Activated CD8-positive, alpha-beta memory T cell treated with anti-CD3 and anti-CD28 coated beads, Interleukin-2, amount 10 ng/mL, durations not matched to agents 7 days and 5 days (primary cell): ENCODE results near the gene HOMER2. TPM values are rescaled to one million over a fixed set of nuclear protein-coding genes. Genes with fewer than 3 reads are reported as not detected.
"Not testable (repeated sequence)": the region's sequence is repeated elsewhere in the genome, so short reads cannot be mapped to it uniquely, and the experiment has no call there.

Experiments used
- ATAC-seq: fragments of 150-1000 bp; cut with Tn5 transposase; one replicate; pipeline ENCODE4 v1.10.0; 2021; ENCODE audit warnings: moderate library complexity
- CTCF ChIA-PET: fragments of 350-600 bp; sonication (Branson Sonifier 250); formaldehyde crosslinking; loops from one replicate; lab custom pipeline; 2021; ENCODE audit warnings: antibody characterized with exemption; lab: Charles Lee
- DNase-seq: peaks from one replicate; pipeline ENCODE4 v3.0.0-alpha.2; 2020
- H3K27ac Mint-ChIP-seq: one replicate; pipeline ENCODE4 v1.8.0; 2021; ENCODE audit warnings: mild to moderate bottlenecking, mixed read lengths
- H3K27me3 Mint-ChIP-seq: one replicate; pipeline ENCODE4 v1.8.0; 2021; ENCODE audit warnings: mixed read lengths
- H3K36me3 Mint-ChIP-seq: one replicate; pipeline ENCODE4 v1.8.0; 2021; ENCODE audit warnings: mild to moderate bottlenecking, mixed read lengths
- H3K4me1 Mint-ChIP-seq: one replicate; pipeline ENCODE4 v1.8.0; 2021; ENCODE audit warnings: mixed read lengths
- H3K4me3 Mint-ChIP-seq: one replicate; pipeline ENCODE4 v1.8.0; 2021; ENCODE audit warnings: mild to moderate bottlenecking, moderate library complexity, mixed read lengths
- H3K9me3 Mint-ChIP-seq: one replicate; pipeline ENCODE4 v1.8.0; 2022; ENCODE audit warnings: low read depth, mixed read lengths
- total RNA-seq, 2 experiments: library from RNA; stranded (reverse); gene quantifications; one replicate each; pipeline ENCODE4 v1.2.3, GENCODE V29; 2021

The HOMER2 gene
- total RNA-seq, 2 experiments from 2014 or later = 8.2 to 14.4 TPM

DNA sequence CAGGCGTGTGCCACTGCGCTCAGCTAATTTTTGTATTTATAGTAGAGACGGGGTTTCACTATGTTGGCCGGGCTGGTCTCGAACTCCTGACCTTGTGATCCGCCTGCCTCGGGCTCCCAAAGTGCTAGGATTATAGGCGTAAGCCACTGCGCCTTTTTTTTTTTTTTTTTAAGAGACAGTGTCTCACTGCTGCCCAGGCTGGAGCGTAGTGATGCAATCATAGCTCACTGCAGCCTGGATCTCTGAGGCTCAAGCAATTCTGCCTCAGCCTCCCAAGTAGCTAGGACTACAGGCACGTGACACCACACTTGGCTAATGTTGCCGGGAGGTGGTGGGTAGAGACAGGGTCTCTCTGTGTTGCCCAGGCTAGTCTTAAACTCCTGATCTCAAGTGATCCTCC, 59.0 kb downstream of the HOMER2 start:
- H3K9me3 Mint-ChIP-seq, H3K4me3 Mint-ChIP-seq, H3K27ac Mint-ChIP-seq, CTCF ChIA-PET, H3K4me1 Mint-ChIP-seq, H3K27me3 Mint-ChIP-seq, ATAC-seq, H3K36me3 Mint-ChIP-seq, DNase-seq: not testable (repeated sequence)

DNA sequence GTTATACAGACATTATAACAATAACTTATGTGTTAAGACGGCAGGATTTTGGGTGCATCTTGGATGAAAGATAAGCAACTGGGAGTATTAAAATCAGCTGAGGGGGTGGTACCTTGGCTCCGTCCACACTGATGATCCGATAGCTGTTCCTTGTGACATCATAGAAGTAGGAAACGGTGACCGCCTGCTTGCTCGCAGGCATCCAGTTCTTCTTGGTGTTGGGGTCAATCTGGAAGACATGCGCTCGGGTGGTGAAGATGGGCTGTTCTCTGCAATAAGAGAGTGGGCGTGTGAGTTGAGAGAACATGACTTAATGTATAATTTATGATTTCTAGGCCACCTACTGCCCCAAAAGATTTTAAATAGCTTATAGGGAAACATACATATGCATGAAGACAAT, 59.9 kb downstream of the HOMER2 start:
- Mint-ChIP-seq H3K36me3 (no peaks in the 10 kb centered on the region), H3K27ac (no peak overlapping the region)

DNA sequence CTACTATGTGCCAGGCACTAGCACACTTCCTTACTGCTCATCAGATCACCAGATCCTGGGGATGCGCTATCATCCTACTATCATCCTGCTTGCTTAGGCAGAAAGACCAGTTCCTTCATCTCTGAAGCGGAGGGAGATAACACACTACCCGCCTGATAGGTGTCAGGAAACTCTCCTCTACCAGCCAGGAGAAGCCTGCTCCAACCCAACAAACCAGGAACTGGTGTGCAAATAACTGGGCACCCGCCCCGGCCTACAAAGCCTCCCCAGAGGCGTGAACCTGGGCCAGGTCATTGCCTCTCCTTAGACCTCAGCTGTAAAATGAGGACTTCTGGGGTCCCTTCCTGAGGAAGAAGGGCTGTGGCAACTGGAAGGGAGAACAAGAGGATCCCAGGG, 61.5 kb downstream of the HOMER2 start:
- H3K4me1 Mint-ChIP-seq = no peaks in the 10 kb centered on the region
- DNase-seq (no peak), ATAC-seq (no peak)
- CTCF ChIA-PET = no interaction called here
- H3K36me3 Mint-ChIP-seq = no peaks in the 10 kb centered on the region
- no peak overlapping the region for H3K4me3 Mint-ChIP-seq
- H3K27me3 Mint-ChIP-seq = peaks cover 6% of the 10 kb centered on the region
- H3K9me3 Mint-ChIP-seq = no peaks in the 10 kb centered on the region
- no peak overlapping the region for H3K27ac Mint-ChIP-seq

More for the DNA sequence above, 59.9 kb downstream of the HOMER2 start:
- DNase-seq (no peak), ATAC-seq (no peak)
- CTCF ChIA-PET = interaction anchor here (0.7 kb wide), 1 partner anchor 31 kb away, joined by 3 read pairs; no protein-coding TSS in a partner anchor
- no peak overlapping the region for H3K4me3 Mint-ChIP-seq
- peaks cover 6% of the 10 kb centered on the region for H3K27me3 Mint-ChIP-seq
- no peaks in the 10 kb centered on the region for H3K4me1 Mint-ChIP-seq
- no peaks in the 10 kb centered on the region for H3K9me3 Mint-ChIP-seq

DNA sequence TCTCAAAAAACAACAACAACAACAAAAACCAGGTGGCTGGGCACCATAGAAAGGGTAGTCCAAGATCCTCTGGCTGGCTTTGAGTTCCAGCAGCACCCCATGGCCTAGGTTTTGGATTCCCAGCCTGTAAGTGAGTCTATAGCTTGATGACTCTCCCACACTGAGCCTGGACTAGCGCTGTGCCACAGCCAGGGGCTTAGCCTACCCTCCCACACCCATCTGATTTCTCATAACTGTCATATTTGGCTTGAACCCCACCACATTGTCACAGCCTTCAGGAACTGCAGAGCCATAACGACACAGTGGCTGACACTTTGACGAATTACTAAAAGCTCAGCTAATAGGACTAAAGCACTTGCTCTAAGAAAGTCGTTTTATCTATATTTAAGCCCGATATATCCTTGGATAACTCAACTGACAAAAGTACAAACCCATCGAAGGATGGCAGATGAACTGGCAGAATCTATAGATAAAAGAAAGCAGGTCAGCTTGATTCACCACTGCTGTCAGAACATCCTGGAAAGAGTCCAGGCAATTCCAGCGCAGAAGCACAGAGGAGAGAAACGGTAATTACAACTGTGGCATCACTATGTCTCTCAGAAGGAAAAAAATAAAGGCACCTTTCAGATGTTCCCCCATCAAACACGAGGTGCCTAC, 62.1 kb downstream of the HOMER2 start:
- CTCF ChIA-PET = no interaction called here
- peaks cover 6% of the 10 kb centered on the region for H3K27me3 Mint-ChIP-seq
- H3K4me1 Mint-ChIP-seq = no peaks in the 10 kb centered on the region
- H3K9me3 Mint-ChIP-seq = no peaks in the 10 kb centered on the region
- no peak for DNase-seq
- no peak overlapping the region for H3K4me3 Mint-ChIP-seq
- no peak overlapping the region for H3K27ac Mint-ChIP-seq
- H3K36me3 Mint-ChIP-seq = no peaks in the 10 kb centered on the region
- no peak for ATAC-seq

DNA sequence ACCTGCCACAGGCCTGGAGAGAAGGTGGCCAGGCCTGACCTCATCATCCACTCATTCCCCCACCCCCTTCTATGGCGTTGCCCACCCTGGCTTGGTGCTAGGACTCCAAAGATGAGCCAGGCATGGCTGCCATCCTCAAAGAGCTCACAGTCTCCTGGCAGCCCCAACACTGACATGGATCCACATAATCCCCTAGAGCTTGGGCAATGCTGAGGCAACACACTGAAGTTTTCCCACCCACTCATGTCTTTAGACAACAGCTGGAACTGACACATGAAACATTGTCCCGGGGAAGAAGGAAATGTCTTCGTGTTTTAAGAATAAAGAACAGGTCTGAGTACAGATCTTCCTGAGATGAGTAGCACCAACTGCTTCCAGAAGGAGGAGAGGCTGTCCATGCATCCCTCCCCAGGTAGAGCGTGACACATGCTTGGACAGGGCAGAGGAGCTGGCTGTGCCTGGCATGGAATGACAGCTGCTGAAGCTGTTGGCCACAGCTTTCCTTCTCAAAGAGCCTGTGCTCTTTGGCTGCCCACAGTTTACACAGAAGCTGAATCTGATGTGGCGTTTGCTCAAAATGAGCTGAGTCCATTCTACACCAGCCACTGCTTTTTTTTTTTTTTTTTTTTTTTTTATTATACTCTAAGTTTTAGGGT, 70.1 kb downstream of the HOMER2 start:
- Mint-ChIP-seq H3K4me1 (no peaks in the 10 kb centered on the region), H3K27me3 (peaks cover 5% of the 10 kb centered on the region), H3K36me3 (no peaks in the 10 kb centered on the region), H3K27ac (no peak overlapping the region), H3K4me3 (no peak overlapping the region), H3K9me3 (no peaks in the 10 kb centered on the region)
- CTCF ChIA-PET = no interaction called here
- DNase-seq (no peak), ATAC-seq (no peak)

DNA sequence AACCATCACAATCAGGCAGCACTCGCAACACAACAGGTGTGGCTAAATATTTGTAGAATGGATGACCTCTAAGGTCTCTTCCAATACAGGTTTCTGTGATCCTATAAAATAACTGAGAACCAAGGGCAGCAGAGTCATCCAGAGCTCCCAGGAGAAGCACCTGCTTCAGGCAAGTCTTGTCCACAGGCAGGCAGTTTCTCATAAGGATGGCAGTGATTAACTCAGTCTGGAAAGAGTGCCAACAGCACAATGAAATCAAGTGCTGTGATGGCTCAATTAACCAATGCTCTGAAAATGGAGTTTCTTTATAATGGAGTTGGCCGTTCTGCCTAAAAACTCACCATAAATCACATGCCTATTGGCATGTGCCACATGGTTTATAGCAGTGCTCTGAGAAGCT, 70.8 kb downstream of the HOMER2 start:
- H3K27me3 Mint-ChIP-seq = peaks cover 5% of the 10 kb centered on the region
- no peak for ATAC-seq
- CTCF ChIA-PET = no interaction called here

DNA sequence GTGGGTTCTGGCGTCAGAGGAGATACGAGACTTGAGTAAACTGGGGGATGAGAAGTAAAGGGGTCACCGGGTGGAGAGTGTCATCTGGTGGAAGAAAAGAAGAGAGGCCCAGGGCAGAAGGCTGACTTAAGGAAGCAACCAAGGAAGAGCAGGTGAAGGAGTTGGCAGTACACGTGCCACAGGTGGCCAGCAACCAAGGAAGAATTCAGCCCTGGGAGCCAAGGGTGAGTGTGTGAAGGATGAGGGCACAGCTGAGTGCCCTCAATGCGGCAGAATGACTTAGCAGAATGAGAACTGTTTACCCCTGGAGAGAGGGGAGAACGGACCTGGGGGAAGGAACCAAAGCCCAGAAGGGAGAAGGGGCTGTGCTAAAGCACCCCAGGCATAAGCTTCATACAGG, 71.8 kb downstream of the HOMER2 start:
- Mint-ChIP-seq H3K36me3 (no peaks in the 10 kb centered on the region), H3K4me3 (no peak overlapping the region), H3K4me1 (no peaks in the 10 kb centered on the region), H3K9me3 (no peaks in the 10 kb centered on the region), H3K27ac (no peak overlapping the region), H3K27me3 (peaks cover 5% of the 10 kb centered on the region)
- no peak for DNase-seq
- ATAC-seq = no peak
- CTCF ChIA-PET = no interaction called here

More for the DNA sequence above, 70.8 kb downstream of the HOMER2 start:
- Mint-ChIP-seq H3K4me3 (no peak overlapping the region), H3K4me1 (no peaks in the 10 kb centered on the region), H3K27ac (no peak overlapping the region), H3K9me3 (no peaks in the 10 kb centered on the region), H3K36me3 (no peaks in the 10 kb centered on the region)
- DNase-seq = no peak

DNA sequence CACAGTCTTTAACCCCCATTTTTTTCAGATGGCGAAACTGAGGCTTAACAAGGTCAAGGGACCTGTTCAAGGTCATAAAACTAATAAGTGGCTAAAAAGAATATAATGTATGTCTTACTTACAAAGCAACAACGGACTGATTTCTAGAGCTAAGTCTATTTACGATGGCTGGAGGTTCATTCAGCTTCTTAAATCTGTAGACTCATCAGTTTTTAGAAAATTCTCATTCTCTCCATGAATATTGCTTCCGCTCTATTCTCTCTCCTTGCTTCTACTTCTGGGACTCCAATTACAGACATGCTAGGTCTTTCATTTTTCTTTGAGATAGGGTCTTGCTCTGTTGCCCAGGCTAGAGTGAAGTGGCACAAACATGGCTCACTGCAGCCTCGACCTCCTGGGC, 74.2 kb downstream of the HOMER2 start:
- CTCF ChIA-PET = no interaction called here
- H3K4me3 Mint-ChIP-seq = no peak overlapping the region
- H3K27ac Mint-ChIP-seq = no peak overlapping the region
- no peaks in the 10 kb centered on the region for H3K9me3 Mint-ChIP-seq
- no peak for ATAC-seq
- peaks cover 5% of the 10 kb centered on the region for H3K27me3 Mint-ChIP-seq
- no peaks in the 10 kb centered on the region for H3K36me3 Mint-ChIP-seq
- no peaks in the 10 kb centered on the region for H3K4me1 Mint-ChIP-seq
- DNase-seq = no peak

DNA sequence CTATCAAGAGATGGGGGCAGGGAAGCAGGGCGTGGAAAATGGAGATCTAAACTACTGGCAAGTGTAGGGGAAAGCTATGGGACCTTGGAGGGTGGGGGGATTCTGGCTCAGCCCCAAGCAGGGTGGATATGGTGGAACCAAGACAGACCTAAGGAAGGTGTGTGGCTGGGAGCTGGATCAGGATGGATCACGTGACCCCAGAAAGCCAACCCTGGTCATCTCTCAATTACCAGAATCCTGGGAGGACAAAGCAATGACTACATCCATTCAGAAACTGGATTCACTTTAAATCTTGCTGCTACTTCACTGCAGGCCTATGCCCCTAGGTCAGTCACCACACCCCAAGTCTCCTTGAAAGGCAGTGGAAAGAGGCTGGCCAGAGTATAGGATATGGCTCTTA, 74.7 kb downstream of the HOMER2 start:
- Mint-ChIP-seq H3K9me3 (no peaks in the 10 kb centered on the region), H3K27ac (no peak overlapping the region), H3K4me1 (no peaks in the 10 kb centered on the region), H3K27me3 (peaks cover 5% of the 10 kb centered on the region), H3K36me3 (no peaks in the 10 kb centered on the region), H3K4me3 (no peak overlapping the region)
- DNase-seq = no peak
- no peak for ATAC-seq
- CTCF ChIA-PET = no interaction called here

DNA sequence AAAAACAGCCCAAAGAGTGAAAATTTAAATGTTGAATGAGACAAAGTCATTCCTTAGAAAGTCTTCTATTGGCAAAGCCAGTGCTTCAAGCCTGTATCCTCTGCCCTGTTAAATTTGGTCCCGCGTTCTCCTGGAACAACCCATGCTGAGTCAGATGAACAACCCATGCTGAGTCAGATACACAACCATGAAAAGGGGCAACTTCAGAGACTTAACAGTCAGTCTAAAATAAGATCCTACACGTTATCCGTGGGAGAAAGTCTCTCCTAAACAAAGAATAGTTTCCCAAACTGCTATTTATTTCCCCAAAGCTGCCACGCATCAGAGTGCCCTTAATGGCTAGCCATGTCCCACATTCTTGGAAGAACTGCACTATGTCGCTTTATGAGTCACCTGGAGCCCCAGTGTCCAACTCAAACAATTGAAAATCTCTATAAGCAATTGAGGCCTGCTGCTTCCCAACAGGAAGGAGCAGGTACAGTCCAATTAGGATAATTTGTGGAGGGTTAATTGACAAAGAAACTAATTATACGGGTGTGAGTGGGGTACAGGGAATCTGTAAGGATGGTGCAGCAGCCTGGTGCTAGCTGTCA, 77.0 kb downstream of the HOMER2 start:
- no peaks in the 10 kb centered on the region for H3K36me3 Mint-ChIP-seq
- H3K9me3 Mint-ChIP-seq = no peaks in the 10 kb centered on the region
- ATAC-seq (no peak), DNase-seq (no peak)
- CTCF ChIA-PET = no interaction called here
- H3K27me3 Mint-ChIP-seq = peaks cover 5% of the 10 kb centered on the region
- no peak overlapping the region for H3K27ac Mint-ChIP-seq
- H3K4me1 Mint-ChIP-seq = no peaks in the 10 kb centered on the region
- H3K4me3 Mint-ChIP-seq = no peak overlapping the region

DNA sequence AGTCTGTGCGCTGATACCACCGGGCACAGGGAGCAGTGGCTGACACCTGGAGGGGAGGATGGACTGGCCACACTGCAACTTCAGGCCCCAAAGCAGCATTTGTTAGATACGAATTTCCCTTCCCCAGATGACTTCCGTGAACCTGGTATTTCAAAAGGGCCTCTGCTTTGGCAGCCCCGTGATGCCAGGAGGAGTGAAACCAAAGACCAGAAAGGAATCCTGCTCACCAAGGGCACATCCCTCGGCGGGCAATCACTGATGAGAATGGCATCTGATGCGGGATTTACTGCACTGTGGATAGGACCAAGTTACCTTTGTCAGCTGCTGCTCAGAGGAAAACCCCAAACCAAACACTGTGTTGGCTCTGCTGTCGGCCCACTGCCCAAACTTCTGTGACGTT, 77.6 kb downstream of the HOMER2 start:
- DNase-seq (no peak), ATAC-seq (no peak)
- Mint-ChIP-seq H3K9me3 (no peaks in the 10 kb centered on the region), H3K4me3 (no peak overlapping the region), H3K36me3 (no peaks in the 10 kb centered on the region), H3K27me3 (peaks cover 5% of the 10 kb centered on the region), H3K27ac (no peak overlapping the region), H3K4me1 (no peaks in the 10 kb centered on the region)
- CTCF ChIA-PET = no interaction called here

DNA sequence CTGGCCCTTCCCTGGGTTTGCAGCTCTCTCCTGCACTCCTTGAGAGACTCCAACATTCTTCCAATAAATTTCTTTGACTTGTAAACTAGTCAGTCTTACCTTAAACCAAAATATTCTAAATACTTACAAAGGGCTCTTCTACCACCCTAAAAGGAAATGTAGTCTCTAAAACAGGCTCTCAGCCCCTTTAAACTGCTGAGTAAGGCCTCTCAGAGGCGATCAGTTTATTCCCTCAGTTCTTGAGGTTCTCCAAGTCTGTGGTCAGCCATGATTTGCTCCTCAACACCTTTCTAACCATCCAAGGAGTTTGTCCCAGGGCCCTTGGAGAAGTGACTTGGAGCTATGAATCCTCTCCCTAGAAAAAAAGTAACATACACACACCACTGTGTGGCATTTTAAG, 78.3 kb downstream of the HOMER2 start:
- no peak overlapping the region for H3K27ac Mint-ChIP-seq
- CTCF ChIA-PET = no interaction called here

DNA sequence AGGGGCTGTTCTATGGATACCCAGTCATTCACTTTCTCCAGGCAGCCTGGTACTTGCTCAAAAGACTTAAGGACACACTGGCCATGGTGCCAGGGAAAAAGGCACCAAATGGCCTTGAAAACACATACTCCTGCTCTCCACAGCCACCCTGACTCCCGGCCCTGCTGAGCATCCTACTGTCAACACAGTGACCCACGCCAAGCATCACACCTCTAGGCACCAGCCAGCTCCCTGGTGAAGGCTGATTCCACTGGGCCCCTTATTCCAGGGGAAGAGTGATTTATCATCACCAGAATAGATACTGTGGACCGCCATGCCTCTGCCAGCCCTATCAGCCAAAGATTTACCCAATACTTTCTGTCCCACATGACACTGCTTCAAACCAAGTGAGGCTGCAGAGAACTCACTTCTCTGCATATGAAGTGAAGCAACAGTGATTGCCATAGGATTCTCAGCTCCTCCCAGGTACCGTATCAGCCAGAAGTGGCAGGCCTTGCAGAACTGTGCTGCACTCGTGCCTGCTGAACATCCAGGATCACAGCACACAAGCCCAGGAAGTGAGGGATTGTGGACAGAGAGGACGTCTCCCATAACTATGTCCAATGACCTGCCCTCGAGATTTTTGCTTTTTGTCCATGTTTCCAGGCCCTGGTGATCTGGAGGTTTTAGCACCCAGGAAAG, 79.4 kb downstream of the HOMER2 start:
- ATAC-seq = no peak
- H3K27ac Mint-ChIP-seq = no peak overlapping the region
- H3K36me3 Mint-ChIP-seq = no peaks in the 10 kb centered on the region
- no peaks in the 10 kb centered on the region for H3K4me1 Mint-ChIP-seq
- DNase-seq = no peak
- H3K4me3 Mint-ChIP-seq = no peak overlapping the region
- peaks cover under 1% of the 10 kb centered on the region for H3K27me3 Mint-ChIP-seq
- H3K9me3 Mint-ChIP-seq = no peaks in the 10 kb centered on the region
- CTCF ChIA-PET = no interaction called here

More for the DNA sequence above, 78.3 kb downstream of the HOMER2 start:
- Mint-ChIP-seq H3K36me3 (no peaks in the 10 kb centered on the region), H3K4me3 (no peak overlapping the region), H3K27me3 (peaks cover 5% of the 10 kb centered on the region), H3K9me3 (no peaks in the 10 kb centered on the region), H3K4me1 (no peaks in the 10 kb centered on the region)
- DNase-seq (no peak), ATAC-seq (no peak)
